Measurements from ENCODE around the gene ZNF121.
"Not testable (repeated sequence)": the region's sequence is repeated elsewhere in the genome, so short reads cannot be mapped to it uniquely, and the experiment has no call there.

ZNF121 gene

GRCh38 chr19:9584073-9584833 lies at the start of gene ZNF121:
Gene ZNF121, minus strand, starts transcription at chr19:9584504. Its CDS starts 16,407 bp downstream, at chr19:9568097.
- peak; percentile 31 to 90 (median 74) for DNase-seq

- no peak for DNase-seq
These were observed 43.6 kb upstream of the ZNF121 start for GRCh38 chr19:9627856-9628255.

- DNase-seq = no peak
These were observed 38.2 kb upstream of the ZNF121 start for GRCh38 chr19:9622531-9622930.

GRCh38 chr19:9621156-9622037 lies 37.1 kb upstream of the ZNF121 start, which contains the start of gene ZNF561:
Gene ZNF561, minus strand, starts transcription at chr19:9621232. Its CDS starts 1,776 bp downstream, at chr19:9619456.
- peak in 55 of 56 donors; percentile 45 to 97 (median 81) for DNase-seq

- DNase-seq = peak in 1 of 56 donors; percentile 27
These were observed 36.5 kb upstream of the ZNF121 start for GRCh38 chr19:9620842-9621155.

GRCh38 chr19:9615844-9616243 lies 31.5 kb upstream of the ZNF121 start:
- DNase-seq = no peak

- DNase-seq = no peak
These were observed 26.3 kb upstream of the ZNF121 start for GRCh38 chr19:9610484-9611113.

- DNase-seq = no peak
These were observed 24.6 kb upstream of the ZNF121 start for GRCh38 chr19:9608912-9609311.

- DNase-seq = no peak
These were observed 12.7 kb upstream of the ZNF121 start for GRCh38 chr19:9597027-9597426.

- peak in 39 of 56 donors; percentile 0 to 57 (median 9) for DNase-seq
These were observed 2.5 kb upstream of the ZNF121 start for GRCh38 chr19:9586764-9587163.

- not testable (repeated sequence) for DNase-seq
These were observed 2.1 kb downstream of the ZNF121 start for GRCh38 chr19:9582081-9582725.

GRCh38 chr19:9580728-9581127 lies 3.6 kb downstream of the ZNF121 start:
- DNase-seq = no peak

GRCh38 chr19:9570255-9570654 lies 14.0 kb downstream of the ZNF121 start:
- DNase-seq = no peak

GRCh38 chr19:9566729-9567128 lies 17.6 kb downstream of the ZNF121 start:
- DNase-seq = no peak

GRCh38 chr19:9565900-9566705 lies 18.2 kb downstream of the ZNF121 start:
- DNase-seq = no peak

- no peak for DNase-seq
These were observed 31.6 kb downstream of the ZNF121 start for GRCh38 chr19:9552536-9553274.

- DNase-seq = no peak
These were observed 36.4 kb downstream of the ZNF121 start for GRCh38 chr19:9547870-9548269.

GRCh38 chr19:9541281-9541680 lies 43.0 kb downstream of the ZNF121 start:
- not testable (repeated sequence) for DNase-seq

- DNase-seq = peak in 1 of 56 donors; percentile 0
These were observed 44.4 kb downstream of the ZNF121 start for GRCh38 chr19:9539921-9540320.

GRCh38 chr19:9539201-9539600 lies 45.1 kb downstream of the ZNF121 start:
- not testable (repeated sequence) for DNase-seq

All from amygdala (tissue), 56 donors.